ENCODE results near the gene LRRC2.
A peak's percentile ranks its signal among the peaks of the same experiment; 100 is the strongest.

- TF ChIP-seq POLR2AphosphoS5 (IDR thresholded peaks at IDR 0.05): peak in 1 of 3 donors; percentile 24
- no peak for TF ChIP-seq POLR2A (IDR thresholded peaks at IDR 0.05)
- peak in 8 of 11 experiments; percentile 12 to 46 (median 36) for TF ChIP-seq CTCF (IDR thresholded peaks at IDR 0.05 in 8 of 11, conservative IDR thresholded peaks at IDR 0.05 in 3 of 11)
Observed at GRCh38 chr3:46496746-46497555, 69.2 kb downstream of the LRRC2 start.
